Uterus (tissue), 4 donors: Measurements from ENCODE around the gene ZNF569. TPM values are rescaled to one million over a fixed set of nuclear protein-coding genes. Genes with fewer than 3 reads are reported as not detected.

Source experiments
- DNase-seq, 2 donors: peaks; one replicate each; pipeline ENCODE4 v3.0.0-alpha.2; 2019 to 2020
- H3K27ac ChIP-seq, 2 donors: fragments of 200-600 bp; sonication (generic); 1 replicate in 1 of 2; 2 replicates in 1 of 2; pipeline ENCODE4 v1.5.1; 2016 to 2018
- H3K27me3 ChIP-seq, 2 donors: fragments of 200-600 bp; sonication (generic); one replicate each; pipeline ENCODE4 v1.5.1; 2018 to 2019; ENCODE audit warnings: control low read depth in 1 of 2
- H3K36me3 ChIP-seq, 2 donors: fragments of 200-600 bp; sonication (generic); one replicate each; pipeline ENCODE4 v1.5.1; 2019; ENCODE audit warnings: control low read depth in 1 of 2
- H3K4me1 ChIP-seq, 2 donors: fragments of 200-600 bp; sonication (generic); one replicate each; pipeline ENCODE4 v1.5.1; 2018 to 2019; ENCODE audit warnings: control low read depth in 1 of 2
- H3K4me3 ChIP-seq, 2 donors: fragments of 200-600 bp; sonication (generic); 1 replicate in 1 of 2; 2 replicates in 1 of 2; pipeline ENCODE4 v1.5.1; 2018 to 2019; ENCODE audit warnings: mild to moderate bottlenecking in 1 of 2
- H3K9me3 ChIP-seq, 2 donors: fragments of 200-600 bp; sonication (generic); one replicate each; pipeline ENCODE4 v1.5.1; 2019; ENCODE audit warnings: control low read depth in 1 of 2
- POLR2A ChIP-seq, 2 donors: fragments of 450-650 bp; IDR thresholded peaks; one replicate each; pipeline ENCODE4 v1.6.1; 2016; ENCODE audit warnings: antibody characterized with exemption in 2 of 2, mild to moderate bottlenecking in 1 of 2, moderate library complexity in 1 of 2
- intact Hi-C: fragments of 100-400 bp; cut with DNase I; formaldehyde crosslinking; loops from one replicate; pipeline ENCODE4 v1.15.1; 2023; ENCODE audit warnings: low total_unique reads
- total RNA-seq, 4 donors: library from RNA; depleted of rRNA in 3 of 4; stranded (reverse); fragments of >200 nt in 3 of 4; gene quantifications; one replicate each; pipeline versions ENCODE4 v1.1.0 to v1.2.4, GENCODE V29; 2014 to 2023
- TF ChIP-seq, protein P1 (sequence below), 4 experiments: fragments of 200-600 bp in 2 of 4; fragments of 450-650 bp in 2 of 4; sonication (generic) in 2 of 4; IDR thresholded peaks; one replicate each; pipeline ENCODE4 v1.5.1; 2016 to 2019; ENCODE audit warnings: antibody characterized with exemption in 4 of 4, mild to moderate bottlenecking in 2 of 4, moderate library complexity in 1 of 4
- donor health status: DM: yes; HTN: yes; CAD: no.

ZNF569 gene
- total RNA-seq, 4 donors from 2014 or later: 8.7 to 23.5 (median 16.8) TPM

- TF ChIP-seq, protein P1, sequence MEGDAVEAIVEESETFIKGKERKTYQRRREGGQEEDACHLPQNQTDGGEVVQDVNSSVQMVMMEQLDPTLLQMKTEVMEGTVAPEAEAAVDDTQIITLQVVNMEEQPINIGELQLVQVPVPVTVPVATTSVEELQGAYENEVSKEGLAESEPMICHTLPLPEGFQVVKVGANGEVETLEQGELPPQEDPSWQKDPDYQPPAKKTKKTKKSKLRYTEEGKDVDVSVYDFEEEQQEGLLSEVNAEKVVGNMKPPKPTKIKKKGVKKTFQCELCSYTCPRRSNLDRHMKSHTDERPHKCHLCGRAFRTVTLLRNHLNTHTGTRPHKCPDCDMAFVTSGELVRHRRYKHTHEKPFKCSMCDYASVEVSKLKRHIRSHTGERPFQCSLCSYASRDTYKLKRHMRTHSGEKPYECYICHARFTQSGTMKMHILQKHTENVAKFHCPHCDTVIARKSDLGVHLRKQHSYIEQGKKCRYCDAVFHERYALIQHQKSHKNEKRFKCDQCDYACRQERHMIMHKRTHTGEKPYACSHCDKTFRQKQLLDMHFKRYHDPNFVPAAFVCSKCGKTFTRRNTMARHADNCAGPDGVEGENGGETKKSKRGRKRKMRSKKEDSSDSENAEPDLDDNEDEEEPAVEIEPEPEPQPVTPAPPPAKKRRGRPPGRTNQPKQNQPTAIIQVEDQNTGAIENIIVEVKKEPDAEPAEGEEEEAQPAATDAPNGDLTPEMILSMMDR (IDR thresholded peaks at IDR 0.05): peak in 1 of 4 experiments; percentile 16
- TF ChIP-seq POLR2A (IDR thresholded peaks at IDR 0.05): peak in 1 of 2 donors; percentile 19
- intact Hi-C loops: no loop called here
- peak within 1 kb of the TSS; percentile 64 to 72 for H3K4me3 ChIP-seq
- no peaks in the 10 kb centered on the region for H3K36me3 ChIP-seq
- H3K4me1 ChIP-seq: no peaks in the 10 kb centered on the region
- H3K27ac ChIP-seq: peak within 1 kb of the TSS; percentile 95 to 96
- DNase-seq: peak; percentile 81 to 84
- no peaks in the 10 kb centered on the region for H3K27me3 ChIP-seq
- no peaks in the 10 kb centered on the region for H3K9me3 ChIP-seq
Measured at GRCh38 chr19:37506387-37507166, 39.3 kb upstream of the ZNF569 start, which contains the start of gene ZNF793. Gene ZNF793, plus strand, starts transcription at chr19:37506939. Its CDS starts 16,501 bp downstream, at chr19:37523440.

DNA sequence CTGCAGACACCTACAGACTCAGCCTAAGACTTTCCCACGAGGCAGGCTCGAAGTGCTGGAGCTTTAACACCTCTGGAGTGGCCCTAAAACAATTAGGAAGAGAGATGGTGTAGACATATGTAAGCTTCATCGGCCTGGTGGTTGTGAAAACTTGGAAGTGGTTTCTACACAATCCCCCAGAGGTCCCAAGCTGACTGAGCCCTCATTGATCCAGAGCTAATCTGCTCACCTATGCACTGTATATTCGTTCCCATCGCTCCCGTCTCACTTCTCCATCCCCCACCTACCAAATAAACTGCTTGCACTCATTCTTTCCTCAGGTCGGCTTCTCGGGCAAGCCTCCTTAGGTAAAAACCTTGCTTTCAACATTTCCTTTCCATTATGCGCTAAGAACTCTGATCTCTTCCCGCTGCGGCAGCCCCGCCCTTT, 38.7 kb upstream of the ZNF569 start:
- peak overlapping the region; percentile 64 to 72 for H3K4me3 ChIP-seq
- H3K27ac ChIP-seq: peak overlapping the region; percentile 95 to 96
- no peaks in the 10 kb centered on the region for H3K27me3 ChIP-seq
- intact Hi-C loops: no loop called here
- H3K9me3 ChIP-seq: no peaks in the 10 kb centered on the region
- no peaks in the 10 kb centered on the region for H3K4me1 ChIP-seq
- H3K36me3 ChIP-seq: no peaks in the 10 kb centered on the region
- TF ChIP-seq, protein P1 (IDR thresholded peaks at IDR 0.05): no peak
- TF ChIP-seq POLR2A (IDR thresholded peaks at IDR 0.05): no peak
- DNase-seq: no peak

DNA sequence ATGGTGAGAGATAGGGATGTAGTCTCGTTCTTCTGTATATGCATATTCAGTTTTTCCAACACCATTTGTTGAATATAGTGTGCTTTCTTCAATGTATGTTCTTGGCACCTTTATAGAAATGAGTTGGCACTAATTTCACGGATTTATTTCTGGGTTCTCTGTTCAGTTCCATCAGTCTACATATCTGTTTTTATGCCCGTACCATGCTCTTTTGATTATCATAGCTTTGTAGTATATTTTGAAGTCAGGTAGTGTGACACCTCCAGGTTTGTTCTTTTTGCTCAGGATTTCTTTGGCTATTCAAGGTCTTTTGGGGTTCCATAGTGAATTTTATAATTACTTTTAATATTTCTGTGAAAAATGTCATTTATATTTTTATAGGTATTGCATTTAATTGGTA, 25.0 kb upstream of the ZNF569 start:
- intact Hi-C loops: no loop called here
- no peak for DNase-seq
- peaks cover 0 to 27% of the 10 kb centered on the region in 2 donors for H3K9me3 ChIP-seq
- H3K4me3 ChIP-seq: no peak overlapping the region
- H3K27me3 ChIP-seq: no peaks in the 10 kb centered on the region
- H3K27ac ChIP-seq: no peak overlapping the region
- no peaks in the 10 kb centered on the region for H3K36me3 ChIP-seq
- no peak for TF ChIP-seq POLR2A (IDR thresholded peaks at IDR 0.05)
- TF ChIP-seq, protein P1 (IDR thresholded peaks at IDR 0.05): no peak
- no peaks in the 10 kb centered on the region for H3K4me1 ChIP-seq

GRCh38 chr19:37484406-37485168, 17.3 kb upstream of the ZNF569 start:
- H3K4me3 ChIP-seq: no peak overlapping the region
- DNase-seq: no peak
- H3K27ac ChIP-seq: no peak overlapping the region
- no peaks in the 10 kb centered on the region for H3K4me1 ChIP-seq
- TF ChIP-seq POLR2A (IDR thresholded peaks at IDR 0.05): no peak
- TF ChIP-seq, protein P1 (IDR thresholded peaks at IDR 0.05): no peak
- H3K27me3 ChIP-seq: no peaks in the 10 kb centered on the region
- H3K9me3 ChIP-seq: peaks cover 8 to 92% of the 10 kb centered on the region in 2 donors
- intact Hi-C loops: no loop called here
- H3K36me3 ChIP-seq: no peaks in the 10 kb centered on the region

DNA sequence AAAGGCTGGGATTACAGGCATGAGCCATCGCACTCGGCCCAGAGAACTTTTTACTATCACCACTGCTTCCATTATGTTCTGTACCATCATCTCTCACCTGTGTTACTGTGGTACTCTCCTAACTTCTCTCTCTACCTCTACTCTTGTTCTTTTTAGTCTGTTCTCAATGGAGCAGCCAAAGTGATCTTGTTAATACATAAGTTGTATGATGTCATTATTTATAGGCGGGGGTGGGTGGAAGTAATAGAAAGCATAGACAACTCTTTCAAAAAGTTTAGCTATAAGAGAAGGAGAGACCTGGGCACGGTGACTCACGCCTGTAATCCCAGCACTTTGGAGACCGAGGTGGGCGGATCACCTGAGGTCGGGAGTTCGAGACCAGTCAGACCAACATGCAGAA, 4.9 kb upstream of the ZNF569 start:
- Histone ChIP-seq H3K27me3 (no peaks in the 10 kb centered on the region), H3K4me3 (no peak overlapping the region), H3K36me3 (no peaks in the 10 kb centered on the region), H3K9me3 (peaks cover 0 to 7% of the 10 kb centered on the region in 2 donors), H3K27ac (no peak overlapping the region), H3K4me1 (no peaks in the 10 kb centered on the region)
- no peak for TF ChIP-seq POLR2A (IDR thresholded peaks at IDR 0.05)
- TF ChIP-seq, protein P1 (IDR thresholded peaks at IDR 0.05): no peak
- DNase-seq: no peak
- intact Hi-C loops: no loop called here
